ENCODE data around the gene PAPPA2.
"Not testable (repeated sequence)": the region's sequence is repeated elsewhere in the genome, so short reads cannot be mapped to it uniquely, and the experiment has no call there.

PAPPA2 gene

DNA sequence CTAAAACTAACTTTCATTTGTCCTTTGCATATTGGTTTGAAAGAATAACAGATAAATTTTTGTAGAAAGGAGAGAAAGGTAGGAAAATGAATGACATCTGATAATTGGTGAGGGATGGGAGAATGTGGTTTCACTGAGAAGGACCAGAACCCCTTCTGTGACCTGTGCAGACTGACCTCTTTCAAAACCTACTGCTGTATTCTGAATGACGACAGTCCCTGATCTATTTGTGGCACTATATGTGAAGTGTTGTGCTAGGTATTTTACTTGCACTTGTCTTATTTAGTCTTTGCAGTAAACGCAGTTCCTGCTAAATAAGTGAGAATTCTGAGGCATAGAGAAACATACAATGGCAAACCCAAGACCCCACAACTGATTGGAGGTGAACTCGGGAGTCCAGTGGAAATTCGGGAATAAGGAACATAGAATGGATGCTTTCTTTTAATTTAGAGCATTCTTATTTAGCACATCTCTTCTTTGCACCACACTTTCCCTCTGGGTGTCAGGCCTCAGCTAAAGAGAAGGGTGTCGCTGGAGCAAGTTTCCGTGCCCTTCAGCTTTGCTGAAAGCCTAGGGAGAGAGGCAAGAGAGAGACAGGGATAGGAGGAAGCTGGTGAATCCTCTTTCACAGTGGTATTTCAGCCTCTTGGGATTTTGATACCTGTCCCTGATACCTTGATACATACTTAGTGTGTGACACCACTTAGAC lies 230.2 kb downstream of the PAPPA2 start:
- DNase-seq (ENCODE audit: low read depth, low spot score): no peak

DNA sequence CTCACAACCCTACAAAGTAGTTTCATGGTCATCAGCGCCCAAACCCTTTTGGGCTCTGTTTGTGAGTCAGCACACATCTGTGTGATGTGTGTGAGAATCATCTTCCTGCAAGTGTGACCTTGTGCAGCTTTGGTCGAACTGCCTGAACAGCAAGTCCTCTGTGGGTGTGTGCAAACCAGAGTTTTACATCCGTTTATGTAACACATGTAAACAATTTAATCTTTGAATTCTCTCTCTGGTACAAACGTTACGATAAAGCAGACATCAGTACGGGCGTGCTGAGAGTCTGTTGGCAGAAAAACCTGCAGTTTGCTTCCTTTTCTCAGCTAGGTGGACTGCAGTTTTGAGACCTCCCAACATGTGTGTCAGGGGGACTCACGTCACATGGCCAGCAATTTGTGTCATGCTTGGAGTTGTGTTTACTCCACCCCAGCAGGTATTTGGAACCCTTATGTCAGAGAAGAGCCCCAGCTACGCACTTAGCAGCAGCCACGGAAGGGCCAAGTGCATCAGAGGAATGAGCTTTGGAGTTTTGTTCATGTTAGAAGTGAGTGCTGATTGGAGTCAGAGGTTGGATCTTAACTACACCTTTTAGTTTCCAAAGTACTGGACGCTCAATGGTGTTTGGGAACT lies 230.8 kb downstream of the PAPPA2 start:
- no peak for DNase-seq (ENCODE audit: low read depth, low spot score)

DNA sequence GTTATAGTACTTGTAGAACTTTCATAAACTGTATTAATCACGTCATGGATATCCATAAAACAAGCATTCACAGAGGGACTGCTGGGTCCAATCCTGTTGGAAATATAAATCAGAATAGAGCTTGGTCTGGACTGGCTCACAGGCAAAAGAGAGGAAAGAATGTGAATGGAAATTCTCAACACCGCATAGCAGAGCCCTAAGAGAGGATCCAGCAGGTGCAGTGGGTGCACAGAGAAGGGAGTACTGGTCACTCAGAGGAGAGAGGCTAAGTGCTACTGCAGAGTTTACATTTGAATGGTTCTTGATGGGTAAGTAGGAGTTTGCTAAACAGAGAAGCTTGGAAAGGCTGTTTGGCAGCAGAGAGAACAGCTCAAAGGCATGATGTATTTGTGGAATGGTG lies 231.7 kb downstream of the PAPPA2 start:
- no peak for DNase-seq (ENCODE audit: low read depth, low spot score)

DNA sequence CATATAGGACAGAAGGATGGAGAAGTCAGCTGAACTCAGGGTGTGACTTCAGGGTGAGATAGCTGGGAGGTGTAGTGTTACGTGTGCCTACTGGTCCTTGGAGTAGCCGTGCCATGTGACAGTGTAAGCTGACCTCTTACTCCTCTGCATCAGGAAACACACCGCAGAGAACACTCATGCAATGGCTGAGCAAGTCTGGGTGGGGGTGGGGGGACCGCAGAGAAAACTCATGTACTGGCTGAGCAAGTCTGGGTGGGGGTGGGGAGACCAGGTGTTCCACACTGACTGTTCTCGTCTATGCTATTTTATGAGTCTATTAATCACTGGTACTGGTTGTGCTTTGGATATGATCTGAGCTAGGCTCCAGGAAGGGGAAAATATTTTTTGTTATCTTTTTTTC lies 233.1 kb downstream of the PAPPA2 start:
- no peak for DNase-seq (ENCODE audit: low read depth, low spot score)

DNA sequence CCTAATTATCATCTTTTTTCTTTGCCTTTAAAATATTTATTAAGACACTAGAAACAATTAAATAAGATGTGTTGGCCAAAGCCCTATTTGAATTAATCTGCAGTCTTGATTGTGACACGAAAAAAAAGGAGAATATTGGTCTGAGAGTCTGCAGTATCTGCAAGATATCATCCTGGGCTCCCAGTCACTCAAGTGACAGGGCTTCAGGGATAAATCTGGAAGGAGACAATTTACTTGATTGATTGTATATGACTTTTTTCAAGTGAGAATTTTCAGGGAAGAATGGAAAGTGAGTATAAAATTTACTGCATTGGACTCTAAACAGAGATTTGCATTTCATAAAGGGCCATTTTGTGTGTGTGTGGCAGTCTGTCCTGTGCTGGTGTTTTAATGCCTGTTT lies 233.7 kb downstream of the PAPPA2 start:
- DNase-seq (ENCODE audit: low read depth, low spot score): no peak

DNA sequence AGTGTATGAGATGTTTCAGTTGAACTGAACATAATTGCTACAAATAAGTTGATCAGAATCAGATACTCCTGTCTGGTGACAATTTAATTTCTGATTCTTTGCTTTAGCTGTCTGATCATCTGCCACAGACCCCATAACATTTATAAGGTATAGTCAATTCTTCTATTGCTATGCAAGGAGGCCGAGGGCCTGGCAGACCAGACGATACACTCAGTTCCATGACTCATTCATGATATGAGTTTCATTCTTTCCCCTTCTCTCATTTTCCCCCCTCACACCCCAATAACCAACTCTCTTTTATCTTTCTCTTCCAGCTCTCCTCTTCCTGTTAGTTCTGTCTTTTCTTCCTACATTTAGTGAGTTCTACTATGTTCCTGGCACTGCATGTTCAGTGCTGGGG lies 236.8 kb downstream of the PAPPA2 start:
- no peak for DNase-seq (ENCODE audit: low read depth, low spot score)

DNA sequence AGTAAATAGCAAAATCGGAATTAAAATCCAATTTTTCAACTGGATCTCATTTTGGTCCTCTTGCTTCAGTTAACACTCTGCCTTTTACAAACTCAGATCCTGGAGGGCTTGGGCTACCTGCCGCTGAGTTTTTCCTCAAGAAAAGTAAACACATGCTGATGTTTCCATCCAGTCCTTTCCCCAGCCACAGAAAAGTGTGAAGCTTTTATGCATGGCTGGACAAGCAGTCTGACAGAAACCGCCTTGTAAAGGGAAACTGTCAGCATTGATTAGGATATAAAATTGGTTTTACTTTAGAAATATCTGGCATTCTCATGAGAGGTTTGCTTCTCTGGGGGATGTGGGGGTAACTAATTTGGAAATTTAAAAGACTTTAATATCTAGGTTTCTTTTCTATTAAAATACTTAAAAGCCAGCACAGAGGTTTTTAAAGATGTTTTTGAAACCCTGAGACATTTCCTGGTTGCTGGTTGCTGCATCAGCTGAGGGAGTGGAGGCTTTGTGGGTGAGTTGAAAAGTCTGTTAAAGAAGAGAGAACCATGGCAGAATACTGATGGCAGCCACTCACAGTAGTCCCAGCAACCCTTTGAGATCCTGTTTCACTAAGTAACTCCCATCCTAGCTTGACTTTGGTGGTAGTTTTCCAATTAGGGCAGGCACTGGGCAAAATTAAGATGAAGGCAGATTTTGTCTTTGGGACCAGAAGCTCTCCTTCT lies 238.3 kb downstream of the PAPPA2 start:
- DNase-seq (ENCODE audit: low read depth, low spot score): no peak

DNA sequence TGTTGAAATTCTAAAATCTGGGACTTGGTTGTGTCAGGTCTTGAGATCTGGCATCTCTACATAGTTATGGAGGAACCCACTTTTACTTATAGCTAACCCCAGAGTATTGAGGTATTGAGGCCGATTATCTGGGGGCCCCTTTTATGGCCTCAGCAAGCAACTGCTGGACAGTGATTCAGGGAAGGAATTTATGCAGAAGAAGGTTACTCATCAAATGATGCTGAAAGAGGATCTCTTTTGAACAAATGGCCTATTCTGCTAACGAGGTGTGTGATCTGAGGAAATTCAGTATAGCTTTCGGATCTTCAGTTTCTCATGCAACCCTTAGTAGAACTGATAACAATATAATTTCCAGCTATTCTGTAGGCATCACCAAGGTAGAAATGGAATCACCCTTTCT lies 239.9 kb downstream of the PAPPA2 start:
- no peak for DNase-seq (ENCODE audit: low read depth, low spot score)

DNA sequence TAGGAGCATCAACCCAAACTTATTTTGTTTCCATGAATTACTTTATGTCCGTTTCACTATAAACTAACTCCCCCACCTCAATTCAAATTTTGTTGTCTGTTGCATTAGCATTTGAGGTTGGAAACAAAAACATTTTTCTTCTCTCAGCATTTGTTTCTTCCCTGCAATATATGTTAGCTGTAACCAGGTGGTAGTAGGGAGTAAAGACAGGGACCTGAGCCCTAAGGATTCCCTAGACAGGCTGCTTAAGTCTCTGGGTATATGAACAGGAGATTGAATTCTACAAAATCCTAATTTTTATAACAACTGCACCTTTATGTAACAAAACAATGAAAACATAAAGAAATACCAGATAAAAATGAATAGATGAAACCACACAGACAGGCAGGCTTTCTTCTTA lies 242.6 kb downstream of the PAPPA2 start:
- DNase-seq (ENCODE audit: low read depth, low spot score): no peak

DNA sequence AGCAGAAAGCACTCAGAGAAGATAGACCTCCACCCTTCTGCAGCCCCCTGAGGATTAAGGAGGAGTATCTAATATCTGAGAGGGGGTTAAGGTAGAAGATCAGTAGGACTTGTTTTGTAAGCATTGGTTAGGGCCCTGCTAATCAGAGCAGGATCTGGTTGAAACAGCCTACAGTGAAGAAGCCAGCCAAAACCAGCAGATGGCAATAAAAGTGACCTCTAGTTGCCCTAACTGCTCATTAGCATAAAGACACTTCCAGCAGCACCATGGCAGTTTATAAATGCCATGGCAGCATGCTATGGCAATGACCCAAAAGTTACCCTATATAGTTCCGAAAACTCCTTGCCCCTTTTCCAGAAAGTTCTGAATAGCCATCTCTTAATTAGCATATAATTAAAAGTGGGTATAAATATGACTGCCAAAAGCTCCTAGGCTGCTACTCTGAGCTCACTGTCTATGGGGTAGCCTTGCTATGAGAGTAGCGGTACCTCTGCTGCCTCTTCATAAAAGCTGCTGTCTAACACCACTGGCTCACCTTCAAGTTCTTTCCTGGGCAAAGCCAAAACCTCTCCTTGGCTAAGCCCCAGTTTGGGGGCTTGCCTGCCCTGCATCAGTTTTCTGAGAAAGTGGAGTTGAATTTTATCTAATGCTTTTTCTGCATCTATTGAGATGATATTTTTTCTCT lies 254.2 kb downstream of the PAPPA2 start:
- no peak for DNase-seq (ENCODE audit: low read depth, low spot score)

DNA sequence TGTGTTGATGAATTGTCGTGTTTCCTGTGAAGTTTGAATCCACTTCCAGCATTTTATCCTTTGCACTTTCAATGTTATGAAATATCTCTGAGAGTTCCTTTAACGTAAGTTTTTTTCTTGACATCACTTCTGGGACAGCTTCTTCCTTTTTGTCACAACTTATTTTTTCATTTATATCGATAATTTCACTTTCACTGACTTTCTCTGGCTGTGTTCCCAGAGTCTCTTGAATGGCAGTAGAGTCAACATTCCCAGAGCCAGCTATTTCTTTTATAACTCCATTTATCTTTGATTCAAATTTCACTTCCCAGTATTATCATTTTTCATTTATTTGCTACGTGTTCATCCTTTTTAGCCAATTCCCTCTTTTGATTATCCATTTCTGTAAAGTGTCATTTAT lies 256.5 kb downstream of the PAPPA2 start:
- DNase-seq (ENCODE audit: low read depth, low spot score): no peak

DNA sequence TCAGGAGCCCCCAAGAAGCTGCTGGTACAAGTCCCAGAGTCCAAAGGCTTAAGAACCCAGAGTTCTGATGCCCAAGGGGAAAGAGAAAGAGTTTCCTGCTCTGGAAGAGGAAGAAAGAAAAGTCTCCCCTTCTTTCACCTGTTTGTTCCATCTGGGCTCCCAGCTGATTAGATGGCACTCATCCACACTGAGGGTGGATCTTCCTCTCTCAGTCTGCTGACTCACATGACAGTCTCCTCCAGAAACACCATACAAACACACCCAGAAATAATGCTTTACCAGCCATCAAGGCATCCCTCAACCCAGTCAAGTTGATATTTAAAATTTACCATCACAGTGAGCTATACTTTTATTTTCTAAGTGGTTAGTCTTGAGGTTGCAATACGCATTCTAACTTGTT lies 257.9 kb downstream of the PAPPA2 start:
- no peak for DNase-seq (ENCODE audit: low read depth, low spot score)

DNA sequence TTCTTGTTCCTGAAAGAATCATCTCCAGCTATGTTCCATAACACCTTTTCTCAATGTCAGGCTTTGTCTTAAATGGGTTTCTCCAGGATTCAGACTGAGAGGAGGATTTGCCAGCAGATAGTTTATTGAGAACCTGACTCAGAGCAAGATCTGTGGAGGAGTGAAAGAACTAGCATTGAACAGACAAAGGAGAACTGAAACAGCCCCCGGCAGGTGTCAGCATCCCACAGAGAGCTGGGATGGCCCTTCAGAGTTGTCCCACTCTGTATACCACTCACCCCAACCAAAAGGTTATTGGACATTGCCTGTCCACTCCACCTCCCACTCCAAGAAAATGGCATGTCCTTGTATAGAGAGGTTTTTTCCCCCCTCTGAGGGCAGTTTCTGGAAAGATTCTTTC lies 270.7 kb downstream of the PAPPA2 start:
- DNase-seq (ENCODE audit: low read depth, low spot score): no peak

DNA sequence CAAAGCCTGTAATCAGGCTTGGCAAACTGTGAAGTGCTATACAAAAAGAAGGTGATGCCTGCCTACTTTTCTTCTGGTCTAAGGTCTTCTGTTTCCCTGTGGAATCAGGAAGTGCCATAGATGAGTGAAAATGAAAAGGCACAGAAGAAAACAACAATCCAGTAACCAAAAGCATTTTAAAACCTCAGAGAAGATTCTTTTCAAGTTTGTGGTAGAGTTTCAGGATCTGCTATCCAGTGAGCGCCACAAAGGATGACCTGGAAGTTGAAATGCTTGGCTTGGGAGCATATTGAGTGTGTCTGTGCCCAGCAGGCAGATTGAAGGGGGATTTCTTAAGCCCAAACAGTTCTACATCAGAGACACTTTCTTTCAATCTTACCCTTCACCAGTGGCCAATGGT lies 272.2 kb downstream of the PAPPA2 start:
- no peak for DNase-seq (ENCODE audit: low read depth, low spot score)

DNA sequence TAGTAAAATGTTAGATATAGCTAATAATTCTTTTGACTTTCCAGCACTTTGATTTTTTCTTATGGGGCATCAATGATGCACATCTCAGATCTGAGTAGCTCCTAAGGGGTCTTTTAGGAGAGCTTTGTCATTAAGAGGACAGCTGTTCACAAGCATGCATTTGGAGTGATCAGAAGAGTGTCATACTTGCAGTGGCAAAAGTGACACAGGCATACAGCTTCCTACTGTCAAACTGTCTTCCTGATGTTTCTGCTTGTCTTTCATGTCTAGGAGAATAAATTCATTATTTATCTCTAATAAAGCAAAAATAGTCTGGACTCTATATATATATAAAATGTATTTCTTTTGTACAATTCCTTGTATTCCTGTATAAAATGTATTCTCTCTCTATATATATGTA lies 273.0 kb downstream of the PAPPA2 start:
- DNase-seq (ENCODE audit: low read depth, low spot score): no peak

DNA sequence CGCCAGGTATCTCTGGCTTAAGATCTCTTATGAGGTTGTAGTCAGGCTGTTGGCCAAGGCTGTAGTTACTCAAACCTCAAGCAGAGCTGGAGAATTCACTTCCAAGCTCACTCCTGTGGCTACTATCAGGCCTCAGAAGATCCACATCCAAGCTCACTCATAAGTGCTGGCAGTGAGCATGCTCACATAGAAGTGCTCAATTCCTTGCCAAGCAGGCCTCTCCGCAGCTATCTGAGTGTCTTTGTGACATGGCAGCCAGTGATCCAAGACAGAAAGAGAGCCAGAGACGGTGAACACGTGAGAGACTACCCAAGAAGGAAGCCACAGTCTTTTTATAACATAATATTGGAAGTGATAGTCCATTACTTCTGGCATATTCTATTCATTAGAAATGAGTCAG lies 278.2 kb downstream of the PAPPA2 start:
- DNase-seq (ENCODE audit: low read depth, low spot score): no peak

DNA sequence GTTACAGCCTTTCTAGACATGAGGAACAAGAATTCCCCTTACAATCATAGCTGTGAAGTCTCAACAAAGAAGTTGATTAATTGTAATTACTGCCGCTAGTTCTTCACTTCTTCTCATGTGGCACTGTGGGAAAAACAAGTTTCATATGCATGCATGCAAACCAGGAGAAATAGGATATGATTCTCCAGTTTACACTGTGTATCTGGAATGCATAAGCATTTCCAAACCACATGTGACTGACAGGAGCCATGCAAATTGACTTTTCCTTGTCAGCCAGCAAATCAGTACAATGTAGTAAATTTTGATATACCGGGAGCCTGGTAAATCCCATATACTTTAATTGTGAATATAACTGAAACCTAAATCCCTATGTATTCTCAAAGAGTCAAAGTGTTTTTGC lies 279.3 kb downstream of the PAPPA2 start:
- no peak for DNase-seq (ENCODE audit: low read depth, low spot score)

DNA sequence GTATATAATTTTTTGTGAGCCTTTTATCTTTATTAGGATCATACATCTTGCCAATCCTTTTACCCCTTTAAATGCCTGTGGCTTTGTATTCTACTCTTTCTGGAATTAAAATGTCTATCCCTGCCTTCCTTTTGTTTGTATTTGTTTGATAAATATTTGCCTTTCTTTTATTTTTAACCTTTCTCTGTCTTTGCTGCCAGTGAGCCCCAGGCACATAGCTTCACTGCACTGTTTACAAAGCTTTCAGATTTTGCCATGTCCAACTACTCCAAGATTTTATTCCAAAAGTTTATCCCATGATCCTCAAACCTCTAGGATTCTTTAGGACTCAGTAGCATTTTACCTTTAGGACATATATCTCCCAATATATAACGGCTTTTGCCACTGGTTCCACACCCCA lies 281.2 kb downstream of the PAPPA2 start:
- DNase-seq (ENCODE audit: low read depth, low spot score): no peak

DNA sequence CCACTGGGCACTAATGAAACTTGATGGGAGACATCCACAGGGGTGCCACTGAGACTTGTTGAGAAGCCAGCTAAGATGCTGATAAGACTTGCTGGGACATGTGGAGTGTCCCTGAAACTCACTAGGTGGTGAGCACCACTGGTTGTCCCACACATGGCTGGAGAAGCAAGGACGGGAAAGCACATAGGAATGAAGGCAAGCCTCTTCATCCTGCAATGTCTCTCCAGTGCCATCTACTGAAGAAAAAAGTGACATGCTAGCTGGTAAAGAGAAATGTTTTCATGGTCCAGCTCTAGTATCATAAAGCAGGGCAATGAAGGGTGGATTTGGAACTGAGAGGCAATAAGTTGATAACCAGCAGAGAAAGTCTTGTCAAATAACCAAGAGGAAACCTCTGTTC lies 283.0 kb downstream of the PAPPA2 start:
- DNase-seq (ENCODE audit: low read depth, low spot score): no peak

DNA sequence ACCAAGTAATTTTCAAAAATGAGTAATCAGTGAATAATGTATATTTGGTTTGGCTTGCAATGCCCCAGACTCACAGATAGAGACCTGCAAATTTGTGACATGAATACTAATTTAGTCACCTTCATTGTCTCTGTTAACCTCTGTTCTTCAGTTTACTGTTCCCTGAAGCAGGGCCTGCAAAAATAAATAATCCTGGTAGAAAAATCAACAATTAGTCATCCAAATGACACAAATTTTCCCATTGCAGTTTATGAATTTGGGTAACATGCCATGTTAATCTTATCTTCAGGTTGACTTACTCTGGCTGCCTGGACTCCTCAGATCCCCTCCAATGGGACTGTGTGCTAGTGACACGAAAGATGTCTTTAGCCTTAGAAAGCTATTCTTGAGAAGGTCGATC lies 289.5 kb downstream of the PAPPA2 start:
- no peak for DNase-seq (ENCODE audit: low read depth, low spot score)

DNA sequence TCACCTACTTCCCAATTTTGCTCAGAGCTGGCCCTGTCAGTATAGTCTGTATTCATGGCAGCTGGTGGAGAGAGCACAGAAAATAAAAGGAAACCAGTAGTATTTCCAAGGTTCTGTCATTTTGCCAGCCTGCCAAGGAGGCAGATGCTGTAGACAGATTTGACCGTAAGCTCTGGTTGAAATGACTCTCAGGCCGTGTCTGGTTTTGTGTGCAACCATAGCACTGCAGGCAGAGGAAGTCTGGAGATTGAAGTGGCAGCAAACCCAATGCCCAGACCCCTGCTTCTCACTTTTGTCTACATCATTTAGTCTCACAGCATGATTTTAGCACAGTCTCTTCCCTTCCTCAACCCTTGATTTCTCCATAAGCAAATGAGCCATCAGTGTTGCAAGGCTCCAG lies 291.7 kb downstream of the PAPPA2 start:
- no peak for DNase-seq (ENCODE audit: low read depth, low spot score)

DNA sequence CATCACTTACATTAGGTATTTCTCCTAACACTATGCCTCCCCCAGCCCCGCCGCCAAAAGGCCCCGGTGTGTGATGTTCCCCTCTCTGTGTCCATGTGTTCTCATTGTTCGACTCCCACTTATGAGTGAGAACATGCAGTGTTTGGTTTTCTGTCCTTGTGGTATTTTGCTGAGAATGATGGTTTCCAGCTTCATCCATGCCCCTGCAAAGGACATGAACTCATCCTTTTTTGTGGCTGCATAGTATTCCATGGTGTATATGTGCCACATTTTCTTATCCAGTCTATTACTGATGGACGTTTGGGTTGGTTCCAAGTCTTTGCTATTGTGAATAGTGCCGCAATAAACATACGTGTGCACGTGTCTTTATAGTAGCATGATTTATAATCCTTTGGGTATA lies 293.8 kb downstream of the PAPPA2 start:
- not testable (repeated sequence) for DNase-seq (ENCODE audit: low read depth, low spot score)

DNA sequence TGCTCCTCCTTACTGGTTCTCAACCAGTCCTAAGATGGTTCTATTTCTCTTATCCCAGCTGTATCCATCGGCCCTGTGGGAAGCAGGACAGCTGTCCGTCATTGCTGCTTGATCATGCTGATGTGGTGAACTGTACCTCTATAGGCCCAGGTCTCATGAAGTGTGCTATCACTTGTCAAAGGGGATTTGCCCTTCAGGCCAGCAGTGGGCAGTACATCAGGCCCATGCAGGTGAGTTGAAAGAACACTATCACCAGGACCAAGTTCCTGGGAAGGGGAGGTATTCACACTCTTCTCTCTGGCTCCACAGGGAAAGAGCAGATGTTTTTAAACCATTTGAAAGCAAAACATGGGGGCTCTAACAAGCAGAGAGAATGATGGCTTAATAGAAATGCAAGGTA lies 302.6 kb downstream of the PAPPA2 start:
- no peak for DNase-seq (ENCODE audit: low read depth, low spot score)
